Measurements from ENCODE around the gene MRPL18. TPM values are rescaled to one million over a fixed set of nuclear protein-coding genes. Genes with fewer than 3 reads are reported as not detected.

Gene MRPL18
- total RNA-seq, 3 donors from 2014 or later, result 52.8 to 72.9 (median 68.2) TPM

GRCh38 chr6:159777240-159777904 lies 12.9 kb upstream of the MRPL18 start:
- Histone ChIP-seq H3K27me3 (no peaks in the 10 kb centered on the region), H3K36me3 (peaks cover 4% of the 10 kb centered on the region), H3K4me1 (no peaks in the 10 kb centered on the region), H3K9me3 (no peaks in the 10 kb centered on the region), H3K27ac (no peak overlapping the region), H3K4me3 (no peak overlapping the region)
- no peak for DNase-seq (ENCODE audit: low spot score in 2 of 2)
- TF ChIP-seq CTCF (IDR thresholded peaks at IDR 0.05) (no peak), POLR2A (IDR thresholded peaks at IDR 0.05) (no peak), POLR2AphosphoS5 (IDR thresholded peaks at IDR 0.05) (no peak)
- intact Hi-C loops (cut with DNase I; ENCODE audit: low total_unique reads), result no loop called here

GRCh38 chr6:159778131-159778530 lies 12.1 kb upstream of the MRPL18 start:
- intact Hi-C loops (cut with DNase I; ENCODE audit: low total_unique reads), result no loop called here
- Histone ChIP-seq H3K4me3 (no peak overlapping the region), H3K36me3 (peaks cover 4% of the 10 kb centered on the region)

GRCh38 chr6:159778542-159779103 lies 11.6 kb upstream of the MRPL18 start:
- Histone ChIP-seq H3K4me3 (no peak overlapping the region), H3K27ac (no peak overlapping the region), H3K36me3 (peaks cover 4% of the 10 kb centered on the region), H3K27me3 (no peaks in the 10 kb centered on the region), H3K9me3 (no peaks in the 10 kb centered on the region), H3K4me1 (no peaks in the 10 kb centered on the region)
- TF ChIP-seq POLR2AphosphoS5 (IDR thresholded peaks at IDR 0.05) (no peak), POLR2A (IDR thresholded peaks at IDR 0.05) (no peak), CTCF (IDR thresholded peaks at IDR 0.05) (no peak)
- no peak for DNase-seq (ENCODE audit: low spot score in 2 of 2)
- intact Hi-C loops (cut with DNase I; ENCODE audit: low total_unique reads), result no loop called here

More at GRCh38 chr6:159778131-159778530, 12.1 kb upstream of the MRPL18 start:
- no peak for TF ChIP-seq POLR2A (IDR thresholded peaks at IDR 0.05)
- no peak for TF ChIP-seq CTCF (IDR thresholded peaks at IDR 0.05)
- TF ChIP-seq POLR2AphosphoS5 (IDR thresholded peaks at IDR 0.05), result no peak
- Histone ChIP-seq H3K4me1 (no peaks in the 10 kb centered on the region), H3K27ac (no peak overlapping the region), H3K9me3 (no peaks in the 10 kb centered on the region), H3K27me3 (no peaks in the 10 kb centered on the region)
- no peak for DNase-seq (ENCODE audit: low spot score in 2 of 2)

GRCh38 chr6:159788276-159788675 lies 2.0 kb upstream of the MRPL18 start:
- intact Hi-C loops (cut with DNase I; ENCODE audit: low total_unique reads), result loop anchor here (2.0 to 5.0 kb wide), 2 partner anchors 61 to 96 kb away; partner anchors contain the start of genes SOD2 and WTAP
- TF ChIP-seq POLR2A (IDR thresholded peaks at IDR 0.05), result no peak
- no peak for TF ChIP-seq CTCF (IDR thresholded peaks at IDR 0.05)
- TF ChIP-seq POLR2AphosphoS5 (IDR thresholded peaks at IDR 0.05), result no peak
- H3K4me1 ChIP-seq, result peaks cover 4 to 19% of the 10 kb centered on the region in 2 donors
- no peaks in the 10 kb centered on the region for H3K27me3 ChIP-seq
- peak overlapping the region; percentile 21 to 94 for H3K27ac ChIP-seq
- peak overlapping the region; percentile 86 to 99 (median 92) for H3K4me3 ChIP-seq
- no peak for DNase-seq (ENCODE audit: low spot score in 2 of 2)
- no peaks in the 10 kb centered on the region for H3K9me3 ChIP-seq
- H3K36me3 ChIP-seq, result no peaks in the 10 kb centered on the region

- TF ChIP-seq POLR2AphosphoS5 (IDR thresholded peaks at IDR 0.05) (no peak), CTCF (IDR thresholded peaks at IDR 0.05) (no peak), POLR2A (IDR thresholded peaks at IDR 0.05) (no peak)
- H3K27ac ChIP-seq, result peak overlapping the region; percentile 94 to 97
- no peaks in the 10 kb centered on the region for H3K9me3 ChIP-seq
- H3K27me3 ChIP-seq, result no peaks in the 10 kb centered on the region
- intact Hi-C loops (cut with DNase I; ENCODE audit: low total_unique reads), result loop anchor here (2.0 to 5.0 kb wide), 2 partner anchors 62 to 97 kb away; partner anchors contain the start of genes SOD2 and WTAP
- H3K4me1 ChIP-seq, result peaks cover 4 to 19% of the 10 kb centered on the region in 2 donors
- peak overlapping the region; percentile 86 to 99 (median 92) for H3K4me3 ChIP-seq
- H3K36me3 ChIP-seq, result no peaks in the 10 kb centered on the region
- peak in 1 of 2 donors; percentile 32 for DNase-seq (ENCODE audit: low spot score in 2 of 2)
Observed at GRCh38 chr6:159788753-159789376, 1.4 kb upstream of the MRPL18 start.

All from breast epithelium (tissue), 4 donors.